GM18508 (cell line): ENCODE measurements around the gene POR.
"Not testable (repeated sequence)": the region's sequence is repeated elsewhere in the genome, so short reads cannot be mapped to it uniquely, and the experiment has no call there.

Source experiments
- ATAC-seq: cut with Tn5 transposase; IDR thresholded peaks from one replicate; pipeline ENCODE4 v1.9.1; 2021; ENCODE audit warnings: moderate number of reproducible peaks; ENCODE audit not compliant: insufficient read depth, unreplicated experiment

Gene POR

GRCh38 chr7:75883265-75883824 is 31.6 kb upstream of the POR start:
- ATAC-seq: not testable (repeated sequence)

- no peak for ATAC-seq
These were observed 30.5 kb upstream of the POR start for GRCh38 chr7:75884476-75884875.

- no peak for ATAC-seq
These were observed 29.9 kb upstream of the POR start for GRCh38 chr7:75885036-75885435.

- ATAC-seq: no peak
These were observed 27.1 kb upstream of the POR start for GRCh38 chr7:75887669-75888369.

- ATAC-seq: no peak
These were observed 26.3 kb upstream of the POR start for GRCh38 chr7:75888464-75889222.

GRCh38 chr7:75889223-75889825 is 25.6 kb upstream of the POR start:
- no peak for ATAC-seq

GRCh38 chr7:75889826-75890225 is 25.1 kb upstream of the POR start:
- no peak for ATAC-seq

- not testable (repeated sequence) for ATAC-seq
These were observed 23.7 kb upstream of the POR start for GRCh38 chr7:75891237-75891636.

- ATAC-seq: no peak
These were observed 23.0 kb upstream of the POR start for GRCh38 chr7:75891815-75892411.

GRCh38 chr7:75892634-75893272 is 22.2 kb upstream of the POR start:
- no peak for ATAC-seq

- ATAC-seq: no peak
These were observed 18.1 kb upstream of the POR start for GRCh38 chr7:75896803-75897327.

- no peak for ATAC-seq
These were observed 14.2 kb upstream of the POR start for GRCh38 chr7:75900617-75901315.

GRCh38 chr7:75905785-75906604 is 9.0 kb upstream of the POR start:
- no peak for ATAC-seq

GRCh38 chr7:75906991-75907667 is 7.8 kb upstream of the POR start:
- no peak for ATAC-seq

- not testable (repeated sequence) for ATAC-seq
These were observed 7.3 kb upstream of the POR start for GRCh38 chr7:75907668-75908039.

- ATAC-seq: no peak
These were observed 5.3 kb upstream of the POR start for GRCh38 chr7:75909521-75910132.

- ATAC-seq: not testable (repeated sequence)
These were observed 3.8 kb upstream of the POR start for GRCh38 chr7:75911186-75911585.

GRCh38 chr7:75913437-75913836 is 1.5 kb upstream of the POR start:
- ATAC-seq: no peak
